HG02884 (cell line): ENCODE results near the gene FAM111B.
A peak's percentile ranks its signal among the peaks of the same experiment; 100 is the strongest.

Experiments used
- ATAC-seq: cut with Tn5 transposase; IDR thresholded peaks from one replicate; pipeline ENCODE4 v1.9.1; 2021; ENCODE audit warnings: mild to moderate bottlenecking, moderate library complexity; ENCODE audit not compliant: unreplicated experiment

The FAM111B gene

GRCh38 chr11:59151761-59152160 lies 44.7 kb downstream of the FAM111B start:
- ATAC-seq, result peak; percentile 52

DNA sequence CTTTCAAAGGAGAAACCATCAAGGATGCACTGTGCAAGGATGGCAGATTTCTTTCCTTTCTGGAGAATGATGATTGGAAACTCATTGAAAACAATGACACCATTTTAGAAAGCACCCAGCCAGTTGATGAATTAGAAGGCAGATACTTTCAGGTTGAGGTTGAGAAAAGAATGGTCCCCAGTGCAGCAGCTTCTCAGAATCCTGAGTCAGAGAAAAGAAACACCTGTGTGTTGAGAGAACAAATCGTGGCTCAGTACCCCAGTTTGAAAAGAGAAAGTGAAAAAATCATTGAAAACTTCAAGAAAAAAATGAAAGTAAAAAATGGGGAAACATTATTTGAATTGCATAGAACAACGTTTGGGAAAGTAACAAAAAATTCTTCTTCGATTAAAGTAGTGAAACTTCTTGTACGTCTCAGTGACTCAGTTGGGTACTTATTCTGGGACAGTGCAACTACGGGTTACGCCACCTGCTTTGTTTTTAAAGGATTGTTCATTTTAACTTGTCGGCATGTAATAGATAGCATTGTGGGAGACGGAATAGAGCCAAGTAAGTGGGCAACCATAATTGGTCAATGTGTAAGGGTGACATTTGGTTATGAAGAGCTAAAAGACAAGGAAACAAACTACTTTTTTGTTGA lies 45.4 kb downstream of the FAM111B start:
- ATAC-seq, result peak; percentile 81

GRCh38 chr11:59154610-59155009 lies 47.6 kb downstream of the FAM111B start:
- no peak for ATAC-seq

DNA sequence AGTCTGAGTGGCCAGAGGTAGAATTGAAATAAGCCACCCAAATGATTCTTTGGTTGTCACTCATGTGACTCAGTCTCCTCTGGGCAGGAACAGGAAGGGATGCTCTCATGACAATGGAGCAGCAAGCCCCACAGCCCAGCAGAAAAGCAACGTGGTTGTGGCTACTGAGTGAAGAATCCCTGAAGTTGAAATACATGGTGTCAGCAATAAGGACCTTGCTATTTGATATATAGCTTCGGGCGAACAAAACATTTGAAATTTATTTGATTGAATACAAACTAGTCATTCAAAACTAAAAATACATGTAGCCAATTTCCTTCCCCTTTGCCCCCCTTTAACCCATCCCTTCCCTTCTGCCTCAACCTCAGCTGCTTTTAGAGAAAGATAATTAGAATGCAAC lies 50.4 kb downstream of the FAM111B start:
- ATAC-seq, result no peak

GRCh38 chr11:59158206-59159068 lies 51.4 kb downstream of the FAM111B start:
- peak; percentile 87 for ATAC-seq

GRCh38 chr11:59164028-59164427 lies 57.0 kb downstream of the FAM111B start:
- ATAC-seq, result no peak

DNA sequence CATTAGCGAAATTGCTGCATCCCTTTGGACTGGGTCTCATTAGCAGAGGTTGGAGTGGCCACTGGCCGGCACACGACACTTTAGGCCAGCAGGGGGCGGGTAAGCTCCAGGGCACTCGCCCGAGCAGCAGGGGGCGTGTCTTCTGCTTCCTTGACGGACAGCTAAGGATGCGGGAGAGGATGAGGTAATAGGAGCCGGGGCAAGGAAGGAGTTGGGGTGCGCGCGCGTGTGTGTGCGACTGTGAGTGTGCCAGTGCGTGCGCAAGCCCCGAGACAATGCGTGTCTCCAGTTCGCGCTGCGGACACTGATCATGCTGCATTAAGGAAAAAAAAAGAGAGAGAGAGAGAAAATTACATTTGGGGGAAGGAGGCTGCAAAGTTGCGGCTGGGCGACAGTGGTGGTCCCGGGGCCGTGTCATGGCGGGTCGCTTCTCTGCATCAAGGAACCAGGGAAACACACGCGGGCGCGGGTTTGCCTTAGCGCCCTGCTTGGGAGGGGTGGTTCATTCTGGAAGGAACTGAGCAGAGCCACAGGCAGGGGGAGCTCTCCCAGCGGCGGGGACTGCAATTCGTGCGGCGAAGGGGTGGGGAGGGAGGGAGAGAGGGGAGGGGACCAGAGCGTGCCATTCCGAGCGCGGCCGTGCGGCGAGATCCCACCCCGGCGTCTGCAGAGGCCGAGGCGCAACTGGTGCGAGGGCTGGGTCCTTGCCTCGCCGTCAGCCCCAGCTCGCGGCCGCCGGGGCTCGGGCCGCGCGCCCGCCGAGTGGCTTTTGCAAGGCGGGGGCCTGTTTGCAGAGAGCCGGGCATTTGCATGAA lies 64.7 kb downstream of the FAM111B start, which contains the start of gene DTX4:
TSS of gene DTX4 (plus strand) at position 625 of the 815 bp plus-strand sequence. CDS start 464 bp downstream, outside the sequence.
- ATAC-seq, result peak; percentile 58

- ATAC-seq, result peak; percentile 36
These were observed 65.5 kb downstream of the FAM111B start for GRCh38 chr11:59172345-59173079.

DNA sequence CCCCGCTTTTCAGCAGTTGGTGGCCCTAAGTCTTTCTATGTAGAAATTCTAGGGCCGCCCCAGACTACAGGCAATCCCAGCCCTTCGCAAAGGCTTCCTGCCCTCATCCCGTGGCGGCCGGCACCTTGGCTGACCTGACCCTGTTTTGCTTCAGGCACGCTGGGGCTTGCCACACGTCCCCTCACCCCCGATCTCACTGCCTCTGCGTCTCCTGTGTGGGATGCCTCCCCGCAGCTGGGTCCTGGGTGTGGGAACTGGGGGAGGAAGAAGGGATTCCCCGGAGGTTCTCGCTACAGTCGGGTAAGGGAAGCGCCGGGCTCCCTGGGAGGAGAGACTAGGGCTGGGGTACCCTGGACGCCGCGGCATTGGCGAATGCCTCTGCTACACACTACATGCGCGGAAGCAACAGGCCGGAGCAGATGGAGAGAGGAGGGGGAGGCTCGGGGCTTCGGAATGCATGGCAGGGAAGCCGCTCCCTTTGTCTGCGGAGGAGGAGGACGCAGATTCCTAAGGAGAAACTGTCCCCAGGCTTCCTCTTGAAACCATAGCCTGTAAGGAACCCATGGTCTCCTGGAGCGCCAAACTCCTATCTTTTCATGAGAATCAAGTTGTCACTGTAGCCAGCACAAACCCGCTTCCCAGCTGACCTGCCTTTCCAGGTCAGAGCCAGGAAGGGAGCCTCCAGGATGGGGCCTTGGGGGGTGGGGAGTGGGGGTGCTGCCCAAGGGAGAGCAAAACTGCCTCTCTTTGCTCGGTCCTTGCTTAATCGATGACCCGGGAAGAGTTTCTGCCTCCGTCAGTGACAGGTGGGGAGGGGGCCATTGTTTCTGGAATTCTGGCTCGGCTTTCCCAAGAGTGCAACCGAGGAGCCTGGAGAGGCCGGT lies 66.3 kb downstream of the FAM111B start:
- ATAC-seq, result no peak

GRCh38 chr11:59173964-59174663 lies 67.1 kb downstream of the FAM111B start:
- ATAC-seq, result no peak

DNA sequence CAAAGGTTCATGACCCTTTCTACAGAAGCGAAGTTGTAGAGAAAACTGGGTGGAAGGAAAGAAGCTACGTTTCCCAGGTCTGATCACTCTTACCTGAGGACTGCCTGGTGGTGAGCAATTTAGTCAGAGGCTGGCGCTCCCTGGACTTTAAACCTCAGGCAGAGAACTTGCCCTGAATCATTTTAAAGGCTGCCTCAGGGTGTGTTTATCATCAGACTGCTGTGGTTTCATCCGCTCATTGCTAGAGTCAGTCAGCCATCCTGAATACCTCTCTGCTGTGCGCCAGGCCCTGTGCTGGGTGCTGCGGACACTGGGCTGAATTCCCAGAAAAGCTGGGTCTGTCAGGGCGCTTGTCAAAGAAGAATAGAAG lies 67.6 kb downstream of the FAM111B start:
- ATAC-seq, result no peak

DNA sequence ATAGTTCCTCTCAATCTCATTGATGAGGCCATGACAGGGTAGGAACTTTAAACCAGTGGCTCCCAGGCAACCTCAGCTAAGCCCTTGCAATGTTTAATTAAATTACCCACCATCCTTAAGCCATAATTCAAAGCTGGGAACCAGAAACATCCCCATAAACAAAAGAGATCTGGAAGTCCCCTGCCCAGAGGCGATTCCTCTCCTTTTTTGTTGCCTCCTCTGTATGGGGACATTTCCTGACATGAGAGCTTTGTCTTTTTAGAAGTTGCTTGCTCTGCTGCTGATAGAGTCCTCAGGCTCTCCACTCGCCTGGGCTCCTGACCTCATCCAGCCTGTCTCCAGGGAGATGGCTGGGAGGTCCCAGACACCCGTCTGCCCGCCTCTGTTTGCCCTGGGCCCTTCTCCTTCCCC lies 68.1 kb downstream of the FAM111B start:
- no peak for ATAC-seq

GRCh38 chr11:59176330-59176729 lies 69.3 kb downstream of the FAM111B start:
- ATAC-seq, result no peak
